Keratinocyte (primary cell): ENCODE data around the gene LRRC7.

Source experiments
- CTCF ChIP-seq, 3 experiments: IDR thresholded peaks in 1 of 3; conservative IDR thresholded peaks in 1 of 3; optimal IDR thresholded peaks in 1 of 3; 2 replicates in 2 of 3; 3 replicates in 1 of 3; pipeline versions ENCODE3 to v1.5.1; 2011; ENCODE audit warnings: low read length in 3 of 3, mild to moderate bottlenecking in 3 of 3, moderate library complexity in 2 of 3, control low read depth in 1 of 3, inconsistent platforms in 1 of 3; ENCODE audit not compliant: insufficient read depth in 2 of 3; ENCODE audit errors: extremely low read depth in 1 of 3
- EZH2 ChIP-seq: IDR thresholded peaks from one replicate; pipeline ENCODE4 v1.6.1; 2012; ENCODE audit warnings: inconsistent platforms, mild to moderate bottlenecking, low read length, moderate library complexity

- no peak for TF ChIP-seq CTCF (optimal IDR thresholded peaks at IDR 0.05 in 1 of 3, IDR thresholded peaks at IDR 0.05 in 1 of 3, conservative IDR thresholded peaks at IDR 0.05 in 1 of 3; ENCODE audit: extremely low read depth in 1 of 3, insufficient read depth in 2 of 3, low read length in 3 of 3)
- TF ChIP-seq EZH2, result no peak
Observed at GRCh38 chr1:69750638-69751037, 182.9 kb downstream of the LRRC7 start.
